CD4-positive, alpha-beta T cell (primary cell): ENCODE measurements around the gene KLHDC4. TPM values are rescaled to one million over a fixed set of nuclear protein-coding genes. Genes with fewer than 3 reads are reported as not detected.
A peak's percentile ranks its signal among the peaks of the same experiment; 100 is the strongest.

Experiments
- ATAC-seq: fragments of 200-7000 bp; cut with Tn5 transposase; one replicate; pipeline ENCODE4 v1.10.0; 2022; ENCODE audit warnings: mild to moderate bottlenecking; ENCODE audit not compliant: poor library complexity
- CTCF ChIA-PET: fragments of 350-600 bp; sonication (Branson Sonifier 250); formaldehyde crosslinking; loops from one replicate; lab custom pipeline; 2021; ENCODE audit warnings: antibody characterized with exemption, inconsistent platforms; lab: Charles Lee
- POLR2A ChIA-PET: fragments of 350-600 bp; sonication (Branson Sonifier 250); formaldehyde crosslinking; loops from one replicate; lab custom pipeline; 2021; ENCODE audit warnings: antibody characterized with exemption, inconsistent platforms; lab: Charles Lee
- DNase-seq, 14 experiments: peaks; one replicate each; pipeline ENCODE4 v3.0.0-alpha.2; 2013 to 2020; ENCODE audit warnings: mixed read lengths in 2 of 14
- H3K27ac ChIP-seq, 2 donors: one replicate each; pipeline versions ENCODE4 v1.5.1 to v1.7.0; 2013; ENCODE audit warnings: low read length in 2 of 2, low read depth in 1 of 2, mild to moderate bottlenecking in 1 of 2
- H3K27me3 ChIP-seq, 2 experiments: 1 replicate in 1 of 2; 2 replicates in 1 of 2; pipeline versions ENCODE4 v1.6.1 to v1.7.0; 2013; ENCODE audit warnings: low read length in 2 of 2, control low read depth in 1 of 2, mild to moderate bottlenecking in 1 of 2, moderate library complexity in 1 of 2; ENCODE audit not compliant: insufficient read depth in 2 of 2, control insufficient read depth in 1 of 2
- H3K36me3 ChIP-seq: one replicate; pipeline ENCODE4 v1.6.1; 2013; ENCODE audit warnings: low read length, control low read depth; ENCODE audit not compliant: insufficient read depth
- H3K4me1 ChIP-seq: one replicate; pipeline ENCODE4 v1.6.1; 2013; ENCODE audit warnings: low read length, control low read depth; ENCODE audit not compliant: insufficient read depth
- H3K4me3 ChIP-seq: one replicate; pipeline ENCODE4 v1.5.1; 2013; ENCODE audit warnings: mild to moderate bottlenecking, low read length, moderate library complexity
- H3K9me3 ChIP-seq, 2 experiments: 1 replicate in 1 of 2; 2 replicates in 1 of 2; pipeline versions ENCODE4 v1.6.1 to v1.7.0; 2013; ENCODE audit warnings: low read length in 2 of 2, mild to moderate bottlenecking in 2 of 2, control low read depth in 1 of 2, moderate library complexity in 1 of 2; ENCODE audit not compliant: control insufficient read depth in 1 of 2, insufficient read depth in 1 of 2
- H3K27ac Mint-ChIP-seq: one replicate; pipeline ENCODE4 v1.8.0; 2020; ENCODE audit warnings: mixed read lengths
- H3K27me3 Mint-ChIP-seq: one replicate; pipeline ENCODE4 v1.8.0; 2021; ENCODE audit warnings: mixed read lengths
- H3K36me3 Mint-ChIP-seq: one replicate; pipeline ENCODE4 v1.8.0; 2021; ENCODE audit warnings: low read depth, mixed read lengths
- H3K4me1 Mint-ChIP-seq: one replicate; pipeline ENCODE4 v1.8.0; 2021; ENCODE audit warnings: low read depth, mixed read lengths
- H3K4me3 Mint-ChIP-seq: one replicate; pipeline ENCODE4 v1.8.0; 2020; ENCODE audit warnings: mild to moderate bottlenecking, mixed read lengths
- H3K9me3 Mint-ChIP-seq: one replicate; pipeline ENCODE4 v1.8.0; 2020; ENCODE audit warnings: mixed read lengths
- intact Hi-C, 2 experiments: fragments of 100-400 bp; cut with DNase I in 1 of 2; cut with micrococcal nuclease in 1 of 2; formaldehyde crosslinking; loops; one replicate each; pipeline versions ENCODE4 v1.15.1 to v1.9.0; 2023 to 2025; cut with DNase I, micrococcal nuclease
- total RNA-seq, 174 experiments: library from RNA in 2 of 174; stranded (reverse) in 2 of 174; gene quantifications; one replicate each; pipeline ENCODE4 v1.2.3 and lab custom pipeline; 2021 to 2026
- TF ChIP-seq, protein P1 (sequence below): fragments of 200-600 bp; IDR thresholded peaks from one replicate; pipeline ENCODE4 v1.8.0; 2022; ENCODE audit warnings: antibody characterized with exemption, mild to moderate bottlenecking

Gene KLHDC4
- total RNA-seq, 2 experiments from 2014 or later, result 41.4 to 43.0 TPM

DNA sequence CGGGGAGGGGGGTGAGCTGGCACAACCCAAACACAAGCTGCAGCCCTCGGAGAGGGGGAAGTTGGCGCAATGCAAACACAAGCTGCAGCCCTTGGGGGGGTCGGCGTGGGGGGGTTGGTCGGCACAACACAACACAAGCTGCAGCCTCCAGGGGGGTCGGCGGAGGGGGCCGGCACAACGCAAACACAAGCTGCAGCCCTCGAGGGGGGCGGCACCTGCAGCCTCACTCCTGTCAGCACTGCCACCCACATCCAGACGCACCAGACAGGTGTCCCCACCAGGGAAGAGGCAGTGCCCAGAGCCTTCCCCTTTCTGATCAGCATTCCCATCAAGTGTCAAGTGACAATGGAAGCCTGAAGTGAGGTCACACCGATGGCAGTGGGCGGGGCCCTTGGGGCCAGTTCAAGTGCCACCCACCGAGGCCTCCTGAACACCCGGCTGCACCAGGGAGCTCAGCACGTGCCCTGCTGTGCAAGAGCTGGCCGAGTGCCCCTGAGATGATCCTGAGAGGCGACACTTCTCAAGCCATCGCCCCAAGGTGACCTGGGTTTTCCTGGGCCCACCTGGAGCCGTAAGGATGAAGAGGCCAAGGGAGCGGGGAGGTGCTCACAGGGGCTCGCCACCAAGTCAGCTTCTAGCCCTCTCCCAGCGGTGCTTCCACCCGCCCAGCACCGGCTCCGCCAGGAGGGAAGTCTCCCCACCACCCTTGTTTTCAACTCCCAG, 59.3 kb downstream of the KLHDC4 start:
- H3K9me3 Mint-ChIP-seq, result no peaks in the 10 kb centered on the region
- peaks cover 40% of the 10 kb centered on the region for H3K36me3 Mint-ChIP-seq
- CTCF ChIA-PET, result no interaction called here
- no peak overlapping the region for H3K27ac Mint-ChIP-seq
- intact Hi-C loops, result no loop called here
- Histone ChIP-seq H3K4me3 (no peak overlapping the region), H3K27me3 (no peaks in the 10 kb centered on the region), H3K27ac (no peak overlapping the region), H3K36me3 (peaks cover 62% of the 10 kb centered on the region), H3K4me1 (peaks cover 34% of the 10 kb centered on the region), H3K9me3 (no peaks in the 10 kb centered on the region)
- DNase-seq (peak in 1 of 14 experiments; percentile 19), ATAC-seq (no peak)
- H3K4me1 Mint-ChIP-seq, result peaks cover 27% of the 10 kb centered on the region
- no peak overlapping the region for H3K4me3 Mint-ChIP-seq
- POLR2A ChIA-PET, result no interaction called here
- TF ChIP-seq, protein P1, sequence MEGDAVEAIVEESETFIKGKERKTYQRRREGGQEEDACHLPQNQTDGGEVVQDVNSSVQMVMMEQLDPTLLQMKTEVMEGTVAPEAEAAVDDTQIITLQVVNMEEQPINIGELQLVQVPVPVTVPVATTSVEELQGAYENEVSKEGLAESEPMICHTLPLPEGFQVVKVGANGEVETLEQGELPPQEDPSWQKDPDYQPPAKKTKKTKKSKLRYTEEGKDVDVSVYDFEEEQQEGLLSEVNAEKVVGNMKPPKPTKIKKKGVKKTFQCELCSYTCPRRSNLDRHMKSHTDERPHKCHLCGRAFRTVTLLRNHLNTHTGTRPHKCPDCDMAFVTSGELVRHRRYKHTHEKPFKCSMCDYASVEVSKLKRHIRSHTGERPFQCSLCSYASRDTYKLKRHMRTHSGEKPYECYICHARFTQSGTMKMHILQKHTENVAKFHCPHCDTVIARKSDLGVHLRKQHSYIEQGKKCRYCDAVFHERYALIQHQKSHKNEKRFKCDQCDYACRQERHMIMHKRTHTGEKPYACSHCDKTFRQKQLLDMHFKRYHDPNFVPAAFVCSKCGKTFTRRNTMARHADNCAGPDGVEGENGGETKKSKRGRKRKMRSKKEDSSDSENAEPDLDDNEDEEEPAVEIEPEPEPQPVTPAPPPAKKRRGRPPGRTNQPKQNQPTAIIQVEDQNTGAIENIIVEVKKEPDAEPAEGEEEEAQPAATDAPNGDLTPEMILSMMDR, result no peak
- no peaks in the 10 kb centered on the region for H3K27me3 Mint-ChIP-seq

DNA sequence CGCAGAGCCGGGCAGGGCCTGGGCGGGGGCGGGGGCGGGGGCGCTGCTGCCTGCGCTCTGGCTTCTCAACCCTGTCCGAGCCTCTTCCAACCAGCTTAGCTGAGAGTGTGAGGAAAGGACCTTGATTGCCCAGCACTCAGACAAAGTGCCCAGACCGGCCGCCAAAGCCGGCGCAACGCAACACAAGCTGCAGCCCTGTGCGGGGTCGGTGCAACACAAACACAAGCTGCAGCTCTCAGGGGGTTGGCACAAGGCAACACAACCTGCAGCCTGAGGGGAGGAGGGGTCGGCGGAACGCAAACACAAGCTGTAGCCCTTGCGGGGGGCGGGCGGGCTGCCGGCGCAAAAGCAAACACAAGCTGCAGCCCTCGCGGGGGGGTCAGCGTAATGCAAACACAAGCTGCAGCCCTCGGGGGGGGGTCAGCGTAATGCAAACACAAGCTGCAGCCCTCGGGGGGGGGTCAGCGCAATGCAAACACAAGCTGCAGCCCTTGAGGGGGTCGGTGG, 60.0 kb downstream of the KLHDC4 start:
- no peaks in the 10 kb centered on the region for H3K9me3 ChIP-seq
- TF ChIP-seq, protein P1, result no peak
- intact Hi-C loops, result no loop called here
- ATAC-seq, result no peak
- ChIA-PET CTCF (no interaction called here), POLR2A (no interaction called here)
- peaks cover 57% of the 10 kb centered on the region for H3K36me3 ChIP-seq
- H3K27me3 ChIP-seq, result no peaks in the 10 kb centered on the region
- H3K4me3 ChIP-seq, result no peak overlapping the region
- H3K27ac ChIP-seq, result no peak overlapping the region
- H3K9me3 Mint-ChIP-seq, result no peaks in the 10 kb centered on the region
- no peak overlapping the region for H3K4me3 Mint-ChIP-seq
- H3K4me1 Mint-ChIP-seq, result peaks cover 33% of the 10 kb centered on the region
- H3K4me1 ChIP-seq, result peaks cover 40% of the 10 kb centered on the region
- peaks cover 34% of the 10 kb centered on the region for H3K36me3 Mint-ChIP-seq
- no peak for DNase-seq
- no peak overlapping the region for H3K27ac Mint-ChIP-seq
- H3K27me3 Mint-ChIP-seq, result no peaks in the 10 kb centered on the region

DNA sequence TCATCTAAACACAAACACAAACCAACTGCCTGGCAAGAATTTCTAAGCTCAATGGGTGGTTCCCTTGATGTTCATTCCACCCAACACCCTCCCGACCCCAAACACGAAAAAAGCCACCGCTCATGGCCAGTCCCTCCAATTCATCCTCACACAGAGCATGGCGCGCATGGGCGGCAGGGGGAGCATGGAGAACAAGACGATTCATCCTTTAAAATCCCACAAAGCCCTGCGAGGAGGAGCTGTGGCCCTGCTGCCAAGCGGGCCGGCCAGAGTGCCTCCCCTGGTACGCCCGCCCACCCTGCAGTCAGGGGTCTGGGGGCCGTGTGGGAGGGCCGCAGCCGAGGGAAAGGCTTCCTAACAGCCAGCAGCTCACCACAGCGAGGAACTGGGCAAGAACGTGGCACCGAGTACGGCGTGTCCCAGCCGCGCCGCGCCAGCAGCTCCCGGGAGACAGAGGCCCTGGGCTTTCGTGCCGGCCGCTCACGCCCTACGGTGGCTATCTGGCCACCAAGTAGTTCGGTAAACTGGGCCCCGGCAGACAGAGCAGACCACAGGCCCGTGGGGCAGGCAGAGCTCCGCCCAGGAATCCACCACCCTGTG, 60.9 kb downstream of the KLHDC4 start:
- ChIA-PET POLR2A (no interaction called here), CTCF (no interaction called here)
- no peak overlapping the region for H3K27ac ChIP-seq
- no peaks in the 10 kb centered on the region for H3K27me3 ChIP-seq
- H3K27me3 Mint-ChIP-seq, result no peaks in the 10 kb centered on the region
- H3K4me1 ChIP-seq, result peaks cover 42% of the 10 kb centered on the region
- H3K27ac Mint-ChIP-seq, result no peak overlapping the region
- intact Hi-C loops, result no loop called here
- DNase-seq (no peak), ATAC-seq (no peak)
- peak overlapping the region; percentile 20 for H3K4me3 Mint-ChIP-seq
- H3K36me3 Mint-ChIP-seq, result peaks cover 27% of the 10 kb centered on the region
- H3K9me3 ChIP-seq, result no peaks in the 10 kb centered on the region
- H3K4me1 Mint-ChIP-seq, result peaks cover 38% of the 10 kb centered on the region
- TF ChIP-seq, protein P1, result no peak
- no peaks in the 10 kb centered on the region for H3K9me3 Mint-ChIP-seq
- peaks cover 47% of the 10 kb centered on the region for H3K36me3 ChIP-seq
- no peak overlapping the region for H3K4me3 ChIP-seq
